ENCODE results near the gene UBE2I.

The UBE2I gene

DNA sequence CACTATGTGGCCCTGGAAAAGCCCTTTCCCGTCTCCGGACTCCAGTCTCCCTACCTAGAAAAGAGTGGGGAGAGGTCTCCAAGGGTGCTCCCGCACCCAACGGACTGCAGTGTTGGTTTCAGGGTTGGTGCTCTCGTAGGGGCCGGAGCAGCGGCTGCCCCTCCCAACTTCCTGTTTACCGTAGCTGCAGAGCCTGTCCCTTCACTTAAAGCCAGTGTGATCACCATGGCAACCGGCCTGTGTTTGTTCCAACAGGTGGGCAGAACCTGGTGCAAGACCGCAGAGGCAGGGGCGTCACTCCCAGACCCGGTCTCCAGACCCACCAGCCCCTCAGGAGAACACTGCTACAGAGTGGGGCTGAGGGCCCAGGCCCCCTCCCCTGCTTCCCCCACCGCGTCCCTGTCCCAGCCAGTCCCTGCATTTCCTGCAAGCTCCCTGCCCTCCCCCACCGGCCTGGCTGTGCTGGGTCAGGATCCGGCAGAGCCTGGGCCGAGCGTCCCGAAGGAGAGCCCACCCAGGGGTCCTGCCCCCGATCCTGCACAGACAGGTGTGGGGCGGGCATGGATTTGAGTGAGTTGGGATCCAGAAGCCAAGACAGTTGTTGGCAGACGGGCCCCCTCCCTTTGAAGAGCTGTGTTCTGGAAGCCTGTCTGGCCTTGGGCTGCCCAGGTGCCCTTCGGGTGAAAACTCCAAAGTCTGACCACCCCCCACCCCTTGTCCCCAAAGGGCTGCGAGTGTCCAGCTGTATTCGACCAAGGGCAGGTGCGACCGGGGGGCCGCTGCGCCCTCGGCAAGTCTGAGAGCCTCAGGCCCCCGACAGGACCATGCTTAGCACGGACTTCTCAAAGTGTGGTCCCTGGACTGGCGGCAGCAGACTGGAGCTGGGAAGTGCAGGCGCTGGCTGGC lies 22.5 kb downstream of the UBE2I start:
- no peak for DNase-seq

DNA sequence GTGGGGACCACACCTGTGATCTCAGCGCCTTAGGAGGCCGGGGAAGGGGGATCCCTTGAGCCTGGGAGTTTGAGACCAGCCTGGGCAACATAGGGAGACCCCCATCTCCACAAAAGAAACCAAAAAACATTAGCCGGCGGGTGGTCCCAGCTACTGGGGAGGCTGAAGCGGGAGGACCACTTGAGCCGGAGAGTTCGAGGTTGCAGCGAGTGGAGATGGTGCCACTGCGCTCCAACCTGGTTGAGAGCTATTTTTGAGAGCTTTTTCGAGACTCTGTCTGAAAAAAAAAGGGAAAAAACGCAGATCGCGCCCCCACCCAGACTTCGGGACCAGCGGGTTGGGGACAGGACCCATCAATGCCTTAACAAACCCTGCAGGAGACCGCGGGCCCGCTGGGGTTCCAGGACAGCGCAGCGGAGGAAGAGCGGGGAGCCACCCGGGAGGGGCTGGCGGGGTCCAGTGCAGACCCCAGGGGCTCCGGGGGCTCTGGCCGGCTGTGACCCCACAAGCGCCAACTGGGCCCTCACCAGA lies 23.2 kb downstream of the UBE2I start:
- DNase-seq: no peak

DNA sequence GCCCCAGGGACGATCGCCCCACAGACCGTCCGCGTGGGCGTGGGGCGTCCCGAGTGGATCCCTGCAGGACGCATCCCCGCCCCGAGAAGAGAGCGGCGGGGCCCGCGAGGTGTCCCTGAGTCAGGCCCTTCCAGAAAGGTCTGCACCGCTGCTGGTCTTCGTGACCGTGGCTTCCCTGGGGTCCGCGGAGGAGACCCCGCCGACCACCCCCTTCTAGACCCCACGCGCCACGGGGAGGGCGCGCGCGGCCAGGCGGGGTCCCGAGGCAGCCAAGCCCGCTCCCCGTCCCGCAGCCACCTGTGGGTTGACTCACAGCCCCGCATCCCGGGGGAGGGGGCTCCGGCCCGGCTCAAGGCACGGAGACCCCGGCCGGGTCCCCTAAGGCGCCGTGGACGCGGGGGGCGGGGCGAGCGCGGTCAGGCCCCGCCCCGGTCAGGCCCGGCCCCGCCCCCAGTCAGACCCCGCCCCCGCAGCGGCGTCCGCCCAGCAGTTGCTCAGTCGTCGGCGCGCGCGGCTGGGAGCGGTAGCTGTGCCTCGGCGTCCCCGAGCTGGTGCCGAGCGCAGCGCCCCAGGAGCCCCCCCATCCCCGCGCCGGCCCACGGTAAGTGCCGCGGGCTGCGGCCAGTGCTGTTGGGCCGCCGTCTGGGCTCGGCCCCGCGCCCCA lies 23.8 kb downstream of the UBE2I start, which contains the start of gene BAIAP3:
Gene BAIAP3, plus strand, starts transcription at position 497 of the 664 bp plus-strand sequence. CDS start 4,905 bp downstream, outside the sequence.
- no peak for DNase-seq

DNA sequence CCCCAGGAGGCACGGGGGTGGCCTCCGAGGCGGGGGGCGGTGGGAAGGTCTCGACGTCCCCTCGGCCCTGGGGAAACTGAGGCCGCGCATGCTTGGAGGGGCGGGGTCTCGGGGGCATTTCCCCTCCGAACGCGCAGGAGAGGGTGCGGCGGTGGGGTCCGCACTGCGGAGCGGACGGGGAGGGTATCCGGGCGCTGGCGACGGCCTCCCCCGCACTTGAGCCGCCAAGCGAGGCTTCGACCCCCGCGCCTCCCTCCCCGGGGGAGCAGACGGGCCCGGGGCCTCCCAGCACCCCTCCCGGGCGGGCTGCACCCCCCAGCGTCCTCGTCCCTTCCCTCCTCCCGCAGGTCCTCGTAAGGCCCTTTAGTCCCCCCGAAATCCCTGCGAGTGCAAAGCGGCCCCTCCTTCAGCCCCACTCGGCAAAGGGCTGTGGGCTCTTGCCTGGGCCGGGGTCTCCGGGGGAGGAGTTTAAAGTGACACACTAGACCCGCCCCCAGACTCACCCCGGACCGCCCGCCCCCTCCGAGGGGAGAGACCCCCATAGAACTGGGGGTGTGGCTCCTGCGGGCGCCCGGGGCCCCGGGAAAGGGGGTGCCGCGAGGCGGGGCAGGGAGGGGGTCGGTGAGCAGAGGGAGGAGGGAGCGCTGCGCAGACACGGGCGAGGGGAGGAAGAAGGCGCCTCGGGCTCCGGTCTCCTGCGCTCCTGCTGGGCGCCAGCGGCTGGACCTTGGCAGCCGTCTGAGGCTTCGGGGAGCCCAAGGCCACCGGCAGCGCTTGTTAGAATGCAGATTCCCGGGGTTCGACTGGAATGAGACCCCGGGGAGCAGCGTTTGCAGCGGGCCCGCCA lies 24.6 kb downstream of the UBE2I start:
- no peak for DNase-seq

DNA sequence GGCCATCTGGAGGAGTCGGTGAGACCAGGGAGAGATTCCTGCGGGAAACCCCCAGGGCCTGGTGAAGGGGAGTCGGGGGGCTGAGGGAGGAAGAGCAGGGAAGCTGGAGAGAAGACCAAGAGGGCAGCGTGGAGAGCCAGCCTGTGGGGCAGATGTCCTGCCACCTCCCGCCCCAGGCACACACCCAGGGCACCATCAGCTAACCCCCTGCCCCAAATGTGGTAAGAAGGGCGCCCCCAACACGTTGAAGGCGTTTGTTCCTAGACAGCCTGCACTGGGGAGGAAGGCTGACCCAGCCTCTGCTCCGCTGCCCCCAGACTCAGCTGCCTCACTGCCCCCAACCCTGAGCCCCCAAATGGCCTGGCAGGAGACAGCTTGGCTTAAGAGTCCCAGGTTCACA lies 25.3 kb downstream of the UBE2I start:
- no peak for DNase-seq

DNA sequence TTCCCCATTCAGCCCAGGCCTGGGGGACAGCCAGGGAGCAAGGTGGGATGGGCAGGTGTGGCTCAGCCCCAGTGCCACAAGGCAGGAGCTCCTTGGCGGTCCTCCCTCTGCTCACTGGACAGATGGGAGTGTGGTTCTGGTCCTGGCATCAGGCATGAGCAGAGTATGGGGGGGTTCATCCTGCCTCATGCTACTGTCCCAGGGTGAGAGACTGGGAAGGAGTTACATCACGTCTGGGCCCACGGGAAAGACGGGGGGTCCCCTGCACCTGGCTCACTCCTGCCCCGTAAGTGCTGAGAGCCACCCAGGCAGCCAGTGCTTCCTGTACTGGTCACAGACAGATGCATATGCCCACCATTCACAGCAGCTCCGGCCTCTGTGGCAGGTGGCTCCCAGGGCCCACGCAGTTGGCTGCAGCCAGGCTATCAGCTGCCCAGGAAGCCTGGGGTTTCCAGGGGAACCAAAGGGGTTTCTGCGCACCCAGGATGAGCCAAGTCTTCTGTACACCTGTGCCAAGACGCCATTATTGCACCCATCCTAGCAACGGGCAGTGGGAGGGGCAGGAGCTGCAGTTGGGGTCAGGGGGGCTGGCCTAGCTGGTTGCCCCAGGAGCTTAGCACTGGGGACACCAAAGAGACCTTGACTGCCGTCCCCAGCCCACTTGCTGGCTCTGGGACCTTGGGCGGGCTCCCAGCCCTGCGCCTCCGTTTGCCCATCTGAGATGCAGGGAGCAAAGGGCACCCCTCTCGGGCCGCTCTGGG lies 26.0 kb downstream of the UBE2I start:
- no peak for DNase-seq

DNA sequence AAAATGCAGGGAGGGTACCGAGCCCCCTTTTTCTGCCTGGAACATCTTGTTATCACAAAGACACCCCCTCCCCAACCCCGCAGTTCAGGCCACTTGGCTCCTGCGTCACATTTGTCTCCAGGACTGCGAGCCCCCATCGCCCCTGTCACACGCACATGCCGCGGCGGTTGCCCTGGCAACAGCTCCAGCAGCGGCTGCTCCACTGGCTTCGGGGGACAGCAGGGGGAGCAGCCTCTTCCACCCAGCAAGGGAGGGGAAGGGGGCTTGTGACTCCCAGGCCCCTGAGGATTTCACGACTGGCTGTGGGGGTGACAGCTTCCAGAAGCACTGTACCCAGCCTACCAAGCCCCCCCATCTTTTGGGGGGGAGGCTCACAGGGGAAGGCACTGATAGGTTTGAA lies 26.6 kb downstream of the UBE2I start:
- DNase-seq: no peak

DNA sequence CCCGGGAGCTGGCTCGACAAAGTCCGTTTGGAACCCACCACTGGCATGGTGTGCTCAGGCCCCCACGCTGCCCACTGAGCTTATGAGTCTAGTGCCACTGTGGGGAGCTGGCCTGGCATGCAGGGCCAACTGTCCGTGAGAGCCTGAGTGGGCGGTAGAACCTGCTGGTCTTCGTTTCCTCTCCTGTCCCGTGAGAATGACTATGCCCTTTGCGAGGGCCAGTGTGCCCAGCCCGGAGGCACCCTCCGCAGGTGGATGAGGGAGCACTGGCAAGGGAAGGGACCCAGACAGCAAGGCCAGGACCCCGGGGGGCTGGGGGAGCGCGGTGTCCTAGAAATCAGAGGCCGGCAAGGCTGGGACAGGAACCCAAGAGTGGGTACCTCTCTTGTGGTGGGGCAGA lies 27.2 kb downstream of the UBE2I start:
- DNase-seq: no peak

DNA sequence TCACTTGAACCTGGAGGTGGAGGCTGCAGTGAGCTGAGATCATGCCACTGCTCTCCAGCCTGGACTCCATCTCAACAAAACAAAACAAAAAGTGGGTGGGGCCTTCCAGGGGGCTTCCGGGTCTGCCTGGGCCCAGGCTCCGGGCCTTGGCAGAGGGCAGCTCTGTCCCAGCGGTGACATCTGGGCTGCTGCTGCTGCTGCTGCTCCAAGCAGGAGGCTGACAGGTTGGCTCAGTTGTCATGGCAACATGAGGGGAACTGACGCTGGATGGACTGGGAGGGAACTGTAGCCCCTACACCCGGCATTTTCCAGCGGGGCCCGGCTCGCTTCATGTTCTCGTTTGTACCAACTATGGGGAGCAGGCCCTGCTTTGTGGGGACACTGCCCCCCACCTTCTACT lies 28.1 kb downstream of the UBE2I start:
- no peak for DNase-seq

DNA sequence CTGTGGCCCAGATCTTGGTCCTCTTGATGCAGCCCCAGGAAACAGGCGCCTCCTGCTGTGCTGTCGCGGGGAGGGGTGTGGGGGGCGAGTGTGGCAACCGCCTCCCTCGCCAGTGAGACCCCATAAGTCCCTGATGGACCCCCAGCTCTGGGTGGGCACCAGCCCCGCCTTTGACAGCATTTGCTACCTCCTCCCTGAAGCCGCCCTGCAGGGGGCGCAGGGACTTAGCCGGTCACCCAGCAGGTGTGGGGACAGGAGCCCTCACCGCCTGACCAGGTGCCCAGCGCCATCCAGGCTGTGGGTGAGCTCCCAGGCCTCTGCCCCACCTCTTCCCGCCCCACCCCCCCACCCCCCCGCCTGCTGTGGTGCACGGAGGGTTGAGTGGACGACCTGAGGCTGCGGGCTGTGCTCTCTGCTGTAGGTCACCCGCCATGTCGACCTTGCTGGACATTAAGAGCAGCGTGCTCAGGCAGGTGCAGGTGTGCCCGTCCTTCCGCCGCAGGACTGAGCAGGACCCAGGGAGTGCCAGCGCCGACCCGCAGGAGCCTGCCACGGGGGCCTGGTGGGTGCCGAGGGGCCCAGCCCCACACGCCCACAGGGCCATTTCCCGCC lies 28.8 kb downstream of the UBE2I start:
- no peak for DNase-seq

DNA sequence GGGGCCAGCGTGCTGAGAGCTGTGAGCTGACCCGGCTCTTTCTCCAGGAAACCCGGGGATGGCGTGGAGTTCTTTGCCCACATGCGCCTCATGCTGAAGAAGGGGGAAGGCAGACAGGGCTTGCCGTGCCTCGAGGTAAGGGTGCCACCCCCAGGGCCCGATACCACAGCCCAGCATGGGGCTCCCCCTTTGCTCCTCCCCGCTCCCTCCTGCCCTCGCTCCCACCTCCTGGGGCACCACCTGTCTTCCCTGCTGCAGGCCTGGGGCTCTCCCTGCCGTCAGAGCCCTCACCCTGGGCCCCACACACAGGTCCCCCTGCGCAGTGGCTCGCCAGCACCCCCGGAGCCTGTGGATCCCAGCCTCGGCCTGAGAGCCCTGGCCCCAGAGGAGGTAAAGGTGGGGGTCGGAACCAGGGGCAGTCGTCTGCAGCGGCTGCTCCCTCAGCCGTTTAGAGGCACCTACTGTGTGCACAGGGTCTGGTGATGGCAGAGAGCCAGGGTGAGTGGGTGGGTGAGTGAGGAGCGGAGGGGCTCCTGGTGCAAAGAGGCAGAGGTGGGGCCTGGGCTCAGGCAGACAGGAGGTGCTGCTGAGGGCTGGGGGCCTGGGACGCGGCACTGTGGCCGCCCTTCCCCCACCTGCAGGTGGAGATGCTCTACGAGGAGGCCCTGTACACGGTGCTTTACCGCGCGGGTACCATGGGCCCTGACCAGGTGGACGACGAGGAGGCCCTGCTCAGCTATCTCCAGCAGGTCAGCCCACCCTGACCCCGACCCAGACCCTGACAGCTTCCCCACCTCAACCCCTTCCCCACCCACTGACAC lies 29.6 kb downstream of the UBE2I start:
- DNase-seq: no peak

DNA sequence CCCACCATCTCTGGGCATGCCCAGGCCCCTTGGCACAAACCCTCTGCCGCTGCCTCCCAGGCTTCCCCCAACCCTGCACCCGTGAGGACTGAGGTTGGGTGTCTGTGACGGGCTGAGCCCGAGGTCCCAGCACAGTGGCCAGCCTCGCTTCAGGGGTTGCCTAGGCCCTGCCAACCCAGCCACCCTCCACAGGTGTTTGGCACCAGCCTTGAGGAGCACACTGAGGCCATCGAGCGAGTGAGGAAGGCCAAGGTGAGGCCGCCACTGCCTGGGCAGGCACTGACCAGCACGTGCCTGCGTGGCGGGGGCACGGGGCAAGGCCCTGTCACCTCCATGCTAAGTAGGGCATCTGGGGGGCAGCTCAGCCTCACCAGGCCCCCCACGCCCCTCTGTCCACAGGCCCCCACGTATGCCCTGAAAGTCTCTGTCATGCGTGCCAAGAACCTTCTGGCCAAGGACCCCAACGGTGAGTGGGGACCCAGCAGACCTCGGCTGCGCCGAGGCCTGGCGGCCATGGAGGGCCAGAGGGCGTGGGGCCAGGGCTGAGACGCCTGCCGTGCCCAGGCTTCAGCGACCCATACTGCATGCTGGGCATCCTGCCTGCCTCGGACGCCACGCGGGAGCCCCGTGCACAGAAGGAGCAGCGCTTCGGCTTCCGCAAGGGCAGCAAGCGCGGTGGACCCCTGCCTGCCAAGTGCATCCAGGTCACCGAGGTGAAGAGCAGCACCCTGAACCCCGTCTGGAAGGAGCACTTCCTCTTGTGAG lies 31.5 kb downstream of the UBE2I start:
- no peak for DNase-seq

DNA sequence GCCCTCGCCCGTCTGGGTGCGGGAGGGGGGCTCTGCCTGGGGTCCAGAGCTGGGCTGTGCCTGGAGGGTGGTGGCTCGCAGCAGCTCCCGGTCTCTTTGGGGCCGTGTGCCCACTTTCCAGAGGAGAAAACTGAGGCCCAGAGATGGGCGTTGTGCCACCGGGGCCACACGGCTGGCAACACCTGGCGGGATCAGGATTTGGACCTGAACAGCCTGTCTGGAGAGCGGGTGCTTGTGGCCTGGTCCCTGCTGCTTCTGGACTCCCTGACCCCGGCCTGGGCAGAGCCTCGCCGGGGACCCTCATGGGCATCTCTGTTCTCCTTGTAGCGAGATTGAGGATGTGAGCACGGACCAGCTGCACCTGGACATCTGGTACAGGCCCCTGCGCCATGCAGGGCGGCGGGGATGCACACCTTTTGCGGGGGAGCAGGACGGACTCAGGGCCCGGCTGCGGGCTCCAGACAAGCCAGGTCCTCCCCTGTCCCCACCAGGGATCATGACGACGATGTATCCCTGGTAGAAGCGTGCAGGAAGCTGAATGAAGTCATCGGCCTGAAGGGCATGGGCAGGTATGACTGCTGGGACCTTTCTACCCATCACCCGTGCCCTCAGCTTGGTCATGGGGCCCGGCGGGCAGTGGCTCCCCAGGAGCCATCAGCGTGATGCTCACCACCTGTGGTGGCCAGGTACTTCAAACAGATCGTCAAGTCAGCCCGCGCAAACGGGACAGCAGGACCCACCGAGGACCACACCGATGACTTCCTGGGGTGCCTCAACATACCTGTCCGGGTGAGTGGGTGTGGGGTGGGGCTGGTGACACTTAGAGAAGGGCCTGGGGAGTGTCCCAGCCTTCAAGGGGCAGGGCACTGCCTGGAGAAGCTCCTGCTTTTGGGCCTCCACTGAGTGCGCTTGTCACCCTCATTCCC lies 32.3 kb downstream of the UBE2I start:
- no peak for DNase-seq

DNA sequence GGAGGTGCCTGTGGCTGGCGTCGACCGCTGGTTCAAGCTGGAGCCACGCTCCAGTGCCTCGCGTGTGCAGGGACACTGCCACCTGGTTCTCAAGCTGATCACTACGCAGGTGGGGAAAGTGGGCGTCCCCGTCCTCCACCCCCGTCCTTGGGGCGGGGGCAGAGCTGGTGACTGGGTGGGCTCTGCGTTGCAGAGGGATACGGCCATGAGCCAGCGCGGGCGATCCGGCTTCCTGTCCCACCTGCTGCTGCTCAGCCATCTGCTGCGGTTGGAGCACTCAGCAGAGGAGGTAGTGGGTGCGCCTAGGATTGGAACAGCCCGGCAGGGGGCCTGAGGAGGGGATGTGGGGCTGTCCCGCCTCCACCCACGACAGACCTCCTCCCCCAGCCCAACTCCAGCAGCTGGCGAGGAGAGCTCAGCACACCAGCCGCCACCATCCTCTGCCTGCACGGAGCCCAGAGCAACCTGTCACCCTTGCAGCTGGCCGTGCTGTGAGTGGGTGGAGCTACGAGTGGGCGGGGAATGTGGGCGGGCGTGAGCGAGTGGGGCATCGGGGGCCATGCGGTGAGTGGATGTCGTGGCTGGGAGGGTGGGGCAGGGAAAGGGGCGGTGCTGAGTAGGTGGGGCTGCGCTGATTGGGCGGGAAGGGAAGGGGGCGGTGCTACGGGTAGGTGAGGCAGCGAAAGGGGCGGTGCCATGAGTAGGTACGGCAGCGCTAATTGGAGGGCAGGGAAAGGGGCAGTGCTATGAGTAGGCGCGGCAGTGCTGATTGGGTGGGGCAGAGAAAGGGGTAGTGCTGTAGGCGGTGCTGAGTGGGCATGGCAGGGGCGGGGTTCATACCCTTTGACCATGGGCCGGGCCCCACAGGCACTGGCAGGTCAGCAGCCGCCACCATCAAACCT lies 33.3 kb downstream of the UBE2I start:
- DNase-seq: peak; percentile 100

DNA sequence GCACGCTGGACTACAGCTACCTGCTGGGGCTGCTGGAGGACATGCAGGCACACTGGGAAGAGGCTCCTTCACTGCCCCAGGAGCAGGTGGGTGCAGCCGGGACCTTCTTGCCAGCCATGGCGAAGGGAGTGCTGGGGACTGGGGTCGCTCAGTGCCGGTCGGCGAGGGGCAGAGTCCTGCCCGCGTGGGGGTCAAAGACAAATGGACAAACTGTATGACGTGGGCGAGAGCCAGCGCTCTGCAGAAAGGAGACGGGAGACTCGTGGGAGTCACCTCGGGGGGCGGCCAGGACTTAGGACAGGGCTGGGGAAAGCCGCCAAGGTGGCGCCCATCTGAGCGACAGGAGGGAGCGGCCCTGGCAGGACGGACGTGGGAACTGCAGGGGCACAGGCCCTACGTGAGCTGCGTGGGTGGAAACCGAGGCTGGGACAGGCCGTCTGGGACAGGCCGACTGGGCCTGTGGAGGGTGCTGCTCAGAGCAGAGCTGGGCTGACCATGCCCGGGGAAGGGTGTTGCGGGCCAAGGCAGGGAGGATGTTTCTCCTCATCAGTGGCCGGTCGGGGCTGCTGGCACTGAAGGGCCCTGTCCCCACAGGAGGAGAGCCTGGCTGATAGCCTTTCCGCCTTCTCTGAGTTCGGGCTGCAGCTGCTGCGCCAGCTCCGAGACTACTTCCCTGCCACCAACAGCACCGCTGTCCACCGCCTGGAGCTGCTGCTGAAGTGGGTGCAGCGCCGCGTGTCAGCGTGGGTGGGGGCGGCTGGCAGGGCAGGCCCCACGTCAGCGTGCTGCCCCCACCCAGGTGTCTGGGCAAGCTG lies 34.2 kb downstream of the UBE2I start:
- no peak for DNase-seq

DNA sequence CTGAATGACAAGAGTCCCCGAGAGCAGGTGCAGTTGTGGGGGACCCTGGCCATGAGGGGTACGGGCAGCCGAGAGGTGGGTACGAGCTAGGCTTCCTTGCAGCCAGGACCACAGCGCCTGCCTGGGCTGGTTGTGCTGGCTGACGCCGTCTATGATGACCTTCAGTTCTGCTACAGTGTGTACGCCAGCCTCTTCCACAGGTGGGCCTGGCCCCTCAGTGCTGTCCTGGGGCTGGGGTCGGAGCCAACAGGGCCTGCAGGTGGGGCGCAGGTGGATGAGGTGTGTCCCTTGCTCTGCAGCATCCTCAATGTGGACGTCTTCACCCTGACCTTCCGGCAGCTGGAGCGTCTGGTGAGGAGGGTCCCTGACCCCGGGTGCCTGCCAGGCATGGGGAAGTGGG lies 35.1 kb downstream of the UBE2I start:
- no peak for DNase-seq

DNA sequence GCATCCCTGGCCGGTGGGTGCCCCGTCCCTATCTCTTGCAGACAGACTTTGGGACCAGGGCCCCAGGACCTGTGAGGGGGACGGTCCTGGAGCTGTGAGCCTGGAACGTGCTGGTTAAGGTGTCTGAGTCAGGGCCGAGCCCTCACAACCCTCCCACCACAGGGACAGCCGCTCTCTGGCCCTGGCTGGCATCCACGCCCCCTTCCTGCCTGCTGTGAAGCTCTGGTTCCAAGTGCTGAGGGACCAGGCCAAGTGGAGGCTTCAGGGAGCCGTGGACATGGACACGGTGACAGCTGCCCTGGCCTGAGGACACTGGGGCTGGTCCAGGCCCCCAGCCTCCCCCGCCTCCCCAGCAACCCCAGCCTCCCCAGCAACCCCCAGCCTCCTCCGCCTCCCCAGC lies 35.7 kb downstream of the UBE2I start:
- no peak for DNase-seq
